GM21390 (cell line): Measurements from ENCODE around the gene ALDOC.
A peak's percentile ranks its signal among the peaks of the same experiment; 100 is the strongest.
"Not testable (repeated sequence)": the region's sequence is repeated elsewhere in the genome, so short reads cannot be mapped to it uniquely, and the experiment has no call there.

Experiments
- ATAC-seq: cut with Tn5 transposase; IDR thresholded peaks from one replicate; pipeline ENCODE4 v1.9.1; 2021; ENCODE audit not compliant: unreplicated experiment

The ALDOC gene

DNA sequence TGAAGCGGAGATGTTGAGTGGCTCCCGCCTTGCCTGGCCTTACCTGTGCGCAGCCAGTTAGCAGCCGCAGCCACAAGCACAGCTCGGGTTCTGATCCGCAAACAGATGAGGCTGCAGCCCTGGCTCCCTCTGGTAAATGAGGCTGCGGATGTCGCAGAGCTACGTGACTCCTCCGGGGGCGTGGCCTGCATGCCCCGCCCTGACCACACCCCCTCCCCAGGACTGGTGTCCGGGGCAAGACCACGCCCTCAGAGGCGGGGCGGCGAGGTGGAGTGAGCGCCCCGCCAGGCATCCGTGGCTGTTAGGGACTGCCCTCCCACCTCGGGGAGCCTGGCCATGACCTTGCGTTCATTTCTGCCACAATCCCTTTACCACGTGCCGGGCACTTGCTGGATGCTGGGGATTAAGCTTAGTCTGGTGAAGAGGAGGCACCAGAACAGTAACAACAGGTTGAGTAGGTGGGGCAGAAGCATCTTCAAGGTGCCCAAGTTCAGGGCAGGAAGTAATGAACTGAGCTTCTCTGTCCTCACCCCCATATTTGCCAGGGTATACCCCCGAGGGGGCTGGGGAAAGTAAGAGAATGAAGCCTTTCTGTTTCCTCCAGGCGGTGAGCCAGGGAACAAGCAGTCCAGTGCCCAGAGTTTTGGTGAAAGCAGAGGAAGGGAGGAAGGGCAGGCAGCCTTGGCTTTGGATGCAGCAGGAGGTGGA, at the start of gene ALDOC:
Gene ALDOC, minus strand, starts transcription at position 138 of the 708 bp plus-strand sequence. CDS start 1,363 bp downstream, outside the sequence.
- ATAC-seq: peak; percentile 82

DNA sequence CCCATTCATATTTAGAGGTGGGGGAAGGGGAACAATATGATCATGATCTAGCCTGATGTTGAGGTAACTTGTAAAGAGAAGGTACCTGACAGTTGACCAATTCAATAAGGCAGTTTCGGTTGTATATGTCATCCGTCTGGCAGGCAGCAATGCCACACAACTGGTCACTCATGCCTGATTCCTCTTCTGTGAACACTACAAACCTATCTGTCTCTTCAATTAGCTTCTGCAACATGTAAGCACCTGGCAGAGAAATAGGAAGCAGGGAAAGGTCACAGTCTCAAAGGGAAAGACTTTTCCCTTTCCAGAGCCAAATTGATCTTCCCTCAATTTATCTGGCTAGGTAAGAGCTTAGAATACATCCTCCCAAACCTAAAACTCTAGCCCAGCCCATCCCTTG, 47.5 kb upstream of the ALDOC start:
- ATAC-seq: no peak

DNA sequence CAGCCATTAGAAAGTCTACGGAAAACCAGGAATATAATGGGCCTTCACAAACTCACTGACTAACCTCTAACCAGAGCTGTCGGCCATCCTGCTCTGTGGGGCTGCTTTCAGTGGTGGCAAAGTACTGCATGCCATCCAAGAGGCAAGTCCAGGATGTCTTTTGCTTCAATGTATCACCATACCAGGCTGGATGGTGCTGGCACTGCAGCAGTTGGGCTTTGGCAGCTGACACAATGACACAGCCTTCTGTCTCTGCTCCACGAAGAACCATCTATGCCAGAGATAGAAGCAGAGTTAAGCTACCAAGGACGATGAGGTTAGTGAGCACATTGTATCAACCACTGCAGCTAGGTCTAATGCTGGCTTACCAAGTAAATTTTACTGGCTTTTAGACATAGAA, 47.0 kb upstream of the ALDOC start:
- no peak for ATAC-seq

DNA sequence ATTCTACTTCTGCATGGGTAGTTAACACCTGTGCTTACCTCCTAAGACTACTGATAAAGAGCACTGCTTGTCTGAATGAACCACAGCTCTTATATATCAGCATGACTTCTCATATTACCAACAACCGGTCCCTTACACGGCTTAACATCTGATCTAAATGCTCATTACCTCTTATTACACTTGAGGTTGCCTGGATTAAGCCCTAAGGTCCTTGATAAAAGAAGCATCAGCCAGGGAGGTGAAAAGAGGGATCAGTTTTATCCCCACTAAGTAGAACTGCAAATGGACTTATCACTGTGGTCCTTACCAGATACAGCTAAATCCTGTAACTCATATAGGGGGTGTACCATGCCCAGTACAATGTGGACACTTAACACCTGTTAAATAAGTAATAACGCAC, 45.5 kb upstream of the ALDOC start:
- no peak for ATAC-seq

DNA sequence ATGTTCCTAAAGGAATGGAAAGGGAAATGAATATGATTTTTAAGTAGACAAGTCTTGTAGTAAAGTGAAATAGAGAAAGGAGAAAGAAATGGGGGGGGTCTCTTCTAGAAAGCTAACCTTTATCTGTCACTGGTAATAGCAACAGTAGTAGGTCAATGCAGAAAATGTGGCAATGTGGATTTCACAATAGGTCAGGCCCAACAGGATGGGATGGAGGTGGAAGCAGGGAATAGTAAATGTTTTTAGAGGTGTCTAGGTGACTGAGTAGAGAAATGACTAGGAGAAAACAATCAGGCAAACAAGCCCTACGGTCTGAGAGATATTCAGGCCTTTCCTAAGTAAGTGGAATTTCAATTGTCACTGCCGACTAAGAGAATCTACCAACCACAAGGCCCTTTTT, 43.3 kb upstream of the ALDOC start:
- ATAC-seq: no peak

DNA sequence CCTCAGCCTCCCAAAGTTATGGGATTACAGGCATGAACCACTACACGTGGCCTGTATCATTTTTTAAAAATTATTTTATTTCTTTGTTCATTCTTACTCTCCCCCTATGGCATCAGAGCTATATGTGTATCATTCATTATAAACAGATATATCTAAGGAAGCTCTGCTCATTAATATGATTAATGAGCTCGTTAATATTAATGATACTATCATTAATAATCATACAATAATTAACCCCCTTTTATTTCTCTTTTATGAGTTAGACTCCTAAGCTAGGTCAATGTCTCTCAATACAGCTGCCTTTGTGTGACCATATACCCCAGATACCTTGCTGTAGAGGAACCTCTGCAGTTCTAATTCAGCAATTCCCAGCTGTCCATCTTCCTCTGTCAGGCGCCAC, 41.8 kb upstream of the ALDOC start:
- no peak for ATAC-seq

DNA sequence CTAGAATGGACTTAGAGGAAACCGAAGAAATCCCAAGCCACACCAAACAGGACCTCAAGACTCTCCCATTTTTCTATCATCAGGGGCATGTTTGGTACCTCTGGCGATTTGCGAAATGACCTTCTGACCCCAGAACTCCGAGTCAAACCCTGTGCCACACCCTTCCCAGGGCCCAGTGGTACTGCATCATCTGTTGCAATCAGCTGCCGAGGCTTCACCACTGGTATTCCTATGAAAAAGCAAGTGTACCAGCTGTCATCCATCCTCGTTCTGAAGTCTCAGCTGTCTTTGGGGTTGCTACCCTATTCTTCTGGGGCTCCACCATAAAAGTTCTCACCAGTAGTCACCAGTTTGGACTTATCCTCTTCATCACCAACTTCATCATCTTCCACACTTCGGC, 39.6 kb upstream of the ALDOC start:
- no peak for ATAC-seq

DNA sequence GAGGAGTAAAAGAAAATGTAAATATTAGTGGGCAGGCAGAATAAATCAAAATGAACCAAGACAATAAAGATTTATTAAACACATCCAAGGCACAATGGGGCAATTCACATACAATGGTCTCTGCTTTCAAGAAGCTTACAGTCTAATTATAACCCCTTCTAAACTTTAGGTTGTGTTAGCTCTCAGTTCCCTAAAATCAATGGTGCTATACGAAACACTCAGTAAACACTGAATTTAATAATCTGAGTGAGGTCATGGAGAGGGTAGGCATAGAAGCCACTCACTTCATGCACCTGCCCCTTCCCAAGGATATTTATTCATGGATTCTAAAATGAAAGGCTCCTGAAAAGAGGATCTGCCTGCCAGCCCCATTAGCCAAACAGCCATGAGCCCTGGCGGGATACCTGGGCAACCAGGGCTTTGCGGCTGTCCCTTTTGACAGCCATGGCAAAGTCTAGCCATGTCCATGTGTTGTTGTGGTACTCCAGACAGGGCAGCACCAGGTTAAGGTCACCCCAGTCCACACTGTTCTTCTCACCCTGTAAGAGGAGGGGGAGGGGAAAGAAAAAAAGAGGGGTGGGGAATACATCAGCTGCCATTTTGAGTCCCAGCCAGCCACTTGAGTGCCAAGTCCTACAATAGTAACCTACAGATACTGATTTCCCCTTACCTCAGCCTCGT, 38.7 kb upstream of the ALDOC start:
- ATAC-seq: no peak

DNA sequence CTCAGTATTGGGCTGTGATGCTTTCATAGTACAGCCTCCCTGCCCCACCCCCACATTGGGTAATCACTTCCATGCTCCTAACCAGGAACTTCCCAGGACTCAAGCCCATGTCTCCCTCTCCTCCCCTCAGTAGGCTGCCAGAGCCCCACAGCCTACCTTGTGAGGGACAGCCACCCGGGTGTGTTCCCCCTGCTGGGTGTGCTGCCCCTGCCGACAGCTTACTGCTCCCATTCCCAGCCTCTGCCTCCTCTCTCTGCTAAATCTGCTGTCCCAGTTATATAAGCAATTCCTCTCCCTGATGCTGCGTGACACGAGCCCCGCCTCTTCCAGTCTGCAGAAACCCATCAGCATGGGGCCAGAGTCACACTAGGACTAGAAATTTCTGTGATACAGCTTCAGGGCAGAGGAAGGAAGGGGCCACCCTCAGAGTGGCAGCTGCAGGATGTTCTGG, 37.3 kb upstream of the ALDOC start, which contains the start of gene RSKR:
Gene RSKR, minus strand, starts transcription at position 255 of the 451 bp plus-strand sequence. Its CDS starts 24 bp downstream, at position 231.
- no peak for ATAC-seq

DNA sequence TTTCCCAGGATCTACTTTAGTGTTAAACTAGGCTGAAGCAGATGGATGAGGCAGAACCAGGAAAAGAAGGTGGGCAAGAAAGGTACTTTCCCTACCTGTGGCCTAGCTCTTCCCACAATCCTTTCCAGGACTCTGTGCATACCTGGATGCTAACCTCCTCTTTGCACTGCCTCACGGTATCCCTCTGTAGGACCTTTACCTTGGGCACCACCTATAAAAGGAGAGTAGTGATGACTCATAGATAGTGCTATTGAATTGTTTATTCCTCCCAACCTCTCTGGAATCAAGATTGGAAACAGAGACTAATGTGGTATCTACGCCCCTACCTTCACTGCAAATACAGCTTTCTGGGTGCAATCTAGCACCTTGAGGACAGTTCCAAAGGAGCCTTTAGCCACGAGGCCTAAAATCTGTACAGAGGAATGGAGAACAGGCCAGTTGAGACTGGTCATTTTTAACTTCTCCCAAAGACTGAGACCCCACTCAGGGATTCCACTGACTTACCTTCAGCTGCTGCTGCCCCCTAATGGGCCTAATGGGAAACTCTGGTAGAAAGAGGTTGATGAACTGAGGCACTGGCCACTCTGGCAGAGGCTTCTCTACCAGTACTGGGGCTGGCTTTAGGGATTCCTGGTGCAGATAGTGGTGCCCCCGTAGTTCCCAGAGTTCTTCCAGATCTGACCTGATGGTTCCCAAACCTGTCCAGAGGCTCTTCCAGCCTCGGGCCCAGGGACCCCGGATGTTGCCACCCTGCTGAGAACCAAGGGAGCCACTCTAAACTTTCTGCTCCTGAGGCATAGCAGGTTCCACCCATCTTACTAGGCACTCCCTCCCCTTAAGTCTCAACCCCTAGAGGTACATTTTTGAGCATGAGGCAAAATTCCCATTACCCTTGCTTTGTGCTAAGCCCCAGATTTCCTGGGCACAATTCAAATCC, 36.5 kb upstream of the ALDOC start:
- ATAC-seq: no peak

DNA sequence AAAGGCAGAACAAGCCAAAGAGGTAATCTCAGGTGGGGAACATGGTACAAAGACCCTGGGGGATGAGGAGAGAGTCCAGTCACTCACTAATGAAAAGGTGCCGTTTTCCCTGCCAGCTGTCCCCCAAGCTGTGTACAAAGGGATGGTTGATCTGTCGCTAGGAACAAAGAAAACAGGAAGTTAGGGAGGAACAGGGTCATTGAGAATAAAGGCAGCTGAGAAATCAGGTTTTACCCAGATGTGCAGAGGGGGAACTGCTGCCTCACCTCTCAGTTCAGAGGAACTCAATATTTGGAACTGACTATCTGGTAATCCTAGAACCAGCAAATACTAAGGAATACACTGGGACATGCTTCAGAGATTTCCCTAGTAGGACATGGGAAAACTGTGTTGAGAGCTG, 35.8 kb upstream of the ALDOC start:
- no peak for ATAC-seq

DNA sequence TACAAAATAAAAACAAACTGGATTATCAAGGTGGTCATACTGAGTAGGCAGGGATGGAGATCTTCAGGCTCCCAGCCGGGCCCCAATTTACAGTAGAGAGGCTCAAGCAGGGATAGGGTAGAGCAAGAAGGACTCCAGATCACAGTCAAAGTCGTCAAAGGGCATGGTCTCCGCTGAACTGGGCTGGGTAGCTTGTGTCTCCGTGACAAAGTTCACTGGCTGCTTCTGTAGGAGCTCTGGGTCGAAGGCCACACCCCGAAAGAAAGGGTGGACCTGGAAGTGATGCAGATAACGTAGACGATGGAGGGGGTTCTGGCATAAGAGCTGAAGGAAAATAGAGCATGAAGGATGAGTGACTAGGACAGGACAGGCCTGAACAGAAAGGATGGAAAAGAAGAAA, 33.7 kb upstream of the ALDOC start:
- no peak for ATAC-seq

DNA sequence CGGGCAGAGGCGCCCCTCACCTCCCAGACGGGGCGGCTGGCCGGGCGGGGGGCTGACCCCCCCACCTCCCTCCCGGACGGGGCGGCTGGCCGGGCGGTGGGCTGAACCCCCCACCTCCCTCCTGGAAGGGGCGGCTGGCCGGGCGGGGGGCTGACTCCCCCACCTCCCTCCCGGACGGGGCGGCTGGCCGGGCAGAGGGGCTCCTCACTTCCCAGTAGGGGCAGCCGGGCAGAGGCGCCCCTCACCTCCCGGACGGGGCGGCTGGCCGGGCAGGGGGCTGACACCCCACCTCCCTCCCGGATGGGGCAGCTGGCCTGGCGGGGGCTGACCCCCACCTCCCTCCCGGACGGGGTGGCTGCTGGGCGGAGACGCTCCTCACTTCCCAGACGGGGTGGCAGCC, 27.3 kb upstream of the ALDOC start:
- ATAC-seq: not testable (repeated sequence)

DNA sequence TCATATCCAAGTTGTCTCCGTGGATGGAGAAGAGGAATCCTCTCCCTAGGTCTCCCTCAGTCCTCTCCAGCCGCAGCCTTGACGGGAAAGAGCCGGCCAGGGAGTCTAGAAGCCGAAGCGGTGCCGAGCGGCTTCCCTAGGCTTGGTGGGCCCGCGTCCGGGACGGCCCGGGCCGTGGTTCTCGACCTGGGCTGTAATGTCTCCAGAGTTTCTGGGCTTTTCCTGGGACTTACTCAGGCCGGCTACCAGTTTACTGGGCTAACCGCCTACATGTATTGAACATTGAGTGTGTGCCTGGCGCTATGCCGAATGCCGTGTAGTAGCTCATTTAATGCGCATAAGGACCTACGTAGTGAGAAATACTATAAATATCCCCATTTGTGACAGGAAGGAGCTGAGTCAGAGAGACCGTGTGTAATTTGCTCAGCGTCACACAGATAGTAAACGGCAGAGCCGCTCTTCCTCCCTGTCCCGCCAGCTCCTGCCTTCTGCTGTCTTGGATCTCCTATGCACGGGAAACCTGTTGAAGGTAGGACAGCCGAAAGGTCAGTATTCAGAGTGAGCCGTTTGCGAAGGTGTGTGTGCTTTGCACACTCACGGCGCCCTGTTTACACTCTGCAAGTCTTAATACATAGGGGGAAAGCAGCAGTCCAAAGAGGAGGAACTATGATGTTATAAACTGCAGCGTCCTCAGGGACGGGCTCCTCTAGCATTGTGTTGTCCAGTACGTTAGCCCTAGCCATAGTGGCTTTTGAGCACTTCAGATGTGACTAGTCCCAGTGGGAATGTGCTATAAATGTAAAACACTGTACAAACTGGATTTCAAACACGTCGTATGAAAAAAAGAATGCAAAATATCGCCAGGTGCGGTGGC, 22.9 kb upstream of the ALDOC start:
- peak; percentile 45 for ATAC-seq

DNA sequence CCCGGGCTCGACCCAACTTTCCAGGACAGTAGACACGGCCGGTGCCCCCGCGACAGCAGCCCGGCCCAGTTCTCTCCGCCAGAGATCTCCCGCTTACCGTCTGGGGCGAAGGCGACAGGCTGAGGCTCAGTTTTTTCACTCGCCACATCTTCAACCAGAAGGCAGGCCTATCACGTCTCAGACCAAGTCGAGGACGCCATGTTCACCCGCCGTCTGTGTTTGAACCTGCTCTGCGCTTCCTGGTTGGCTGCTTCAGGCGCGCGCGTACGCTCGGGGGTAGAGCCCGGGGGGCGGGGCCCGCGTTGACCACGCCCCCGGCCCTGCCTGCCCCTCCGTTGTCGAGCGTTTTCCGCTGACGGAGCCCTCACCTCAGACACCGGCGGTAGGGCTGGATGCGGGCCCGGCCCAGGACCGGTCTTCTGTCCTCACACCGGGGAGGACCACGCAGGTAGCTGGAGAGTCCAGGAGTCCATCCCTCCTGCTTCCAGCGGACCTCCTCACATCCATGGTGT, 22.2 kb upstream of the ALDOC start, which contains the start of gene SPAG5:
Gene SPAG5, minus strand, starts transcription at position 227 of the 512 bp plus-strand sequence. Its CDS starts 79 bp downstream, at position 148.
- peak; percentile 76 for ATAC-seq

DNA sequence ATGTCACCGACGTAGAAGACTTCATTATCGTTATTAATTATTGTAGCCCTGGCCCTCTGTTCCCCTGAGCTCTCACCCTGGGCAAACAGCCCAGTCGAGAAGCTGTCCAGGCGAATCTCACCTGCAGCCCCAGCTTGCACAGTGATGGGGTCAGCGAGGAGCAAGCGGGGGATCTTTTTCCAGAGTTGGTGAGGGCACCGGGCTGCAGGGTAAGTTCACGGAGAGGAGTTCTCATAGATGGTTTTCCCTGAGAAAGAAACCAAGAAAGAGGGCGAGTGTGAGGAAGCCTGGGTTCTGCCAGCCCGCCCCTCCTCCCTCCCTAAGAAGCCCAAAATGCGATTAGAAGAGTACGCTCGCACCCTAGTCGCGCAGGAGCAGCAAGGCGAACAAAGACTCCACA, 21.7 kb upstream of the ALDOC start:
- no peak for ATAC-seq

DNA sequence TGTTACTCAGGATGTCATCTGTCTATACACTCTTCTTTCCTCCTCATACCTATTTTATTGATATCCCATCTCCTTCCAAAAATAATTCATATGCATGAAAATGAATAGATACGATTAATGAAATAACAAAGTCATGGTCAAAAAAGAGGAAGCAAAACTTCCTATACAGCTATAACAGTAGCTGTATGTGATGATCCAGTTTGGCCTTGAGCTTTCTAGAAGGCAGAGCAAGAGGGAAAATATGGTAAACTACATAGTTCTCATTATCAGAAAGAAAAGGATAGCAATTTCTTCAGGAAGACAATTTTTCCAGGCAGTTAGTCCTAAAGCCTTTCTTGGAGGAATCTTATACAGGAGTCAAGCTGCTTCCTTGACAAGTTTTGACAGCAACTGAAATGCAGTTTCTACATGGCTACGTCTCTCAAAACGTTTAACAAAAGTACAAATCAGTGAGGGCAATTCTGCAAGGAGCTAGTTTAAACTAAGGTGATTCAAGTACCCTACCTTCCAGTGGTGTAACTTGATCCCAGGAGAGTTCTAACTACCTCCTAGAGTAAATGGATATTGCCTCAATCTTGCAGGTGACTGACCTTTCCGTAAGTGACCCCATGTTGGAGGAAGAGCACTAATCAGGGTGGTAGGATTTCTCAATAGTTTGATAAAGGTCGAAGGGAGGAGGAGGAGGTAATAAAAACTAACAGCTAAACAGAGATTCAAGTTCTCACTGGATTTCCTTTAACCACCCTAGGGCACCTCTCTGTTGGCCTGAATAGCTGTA, 21.1 kb upstream of the ALDOC start:
- no peak for ATAC-seq

DNA sequence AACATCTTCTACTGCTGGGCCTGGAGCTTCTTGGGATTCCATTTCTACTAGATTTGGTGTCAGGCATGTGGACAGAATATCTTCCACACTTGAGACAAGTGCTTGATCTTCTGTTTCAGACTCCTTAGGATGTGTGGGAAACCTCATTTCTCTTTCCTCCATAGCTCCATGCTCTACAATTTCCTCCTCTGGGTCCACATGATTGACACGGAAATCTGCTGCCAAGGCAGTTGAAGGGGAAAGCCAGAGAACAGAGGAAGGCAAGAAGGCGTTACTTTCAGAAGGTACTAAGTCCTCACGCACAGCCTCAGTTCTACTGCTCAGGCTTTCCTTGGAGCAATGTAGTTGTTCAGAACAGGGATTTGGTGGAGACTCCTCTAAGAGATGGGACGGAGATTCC, 15.6 kb upstream of the ALDOC start:
- no peak for ATAC-seq

DNA sequence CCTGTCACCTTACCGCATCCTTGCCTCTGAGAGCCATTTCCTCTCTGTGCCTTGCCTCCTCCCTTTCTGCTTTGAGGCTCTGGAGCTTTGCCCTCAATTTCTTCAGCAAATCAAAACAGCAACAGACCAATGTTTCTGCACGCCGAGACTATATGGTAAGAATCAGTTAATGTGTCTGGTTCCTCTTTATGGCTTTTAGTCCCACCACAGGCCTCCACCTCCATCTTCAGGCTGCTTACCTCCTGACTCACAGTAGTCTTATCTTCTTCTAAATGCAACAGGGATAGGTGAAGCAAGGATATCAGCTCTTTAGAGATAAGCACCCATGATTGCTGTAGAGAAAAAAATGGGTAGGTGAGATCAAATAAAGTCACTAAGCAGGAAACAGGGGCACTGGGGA, 9.2 kb upstream of the ALDOC start:
- ATAC-seq: no peak
